MCF 10A (cell line): ENCODE data around the gene NOD1. TPM values are rescaled to one million over a fixed set of nuclear protein-coding genes. Genes with fewer than 3 reads are reported as not detected.
A peak's percentile ranks its signal among the peaks of the same experiment; 100 is the strongest.
"Not testable (repeated sequence)": the region's sequence is repeated elsewhere in the genome, so short reads cannot be mapped to it uniquely, and the experiment has no call there.

Source experiments
- BruUV-seq: library from RNA; stranded (reverse); fragments of 400-500 nt; replicated peaks from 2 replicates; lab custom pipeline; 2021; lab: Mats Ljungman, UMichigan
- CTCF ChIA-PET: fragments of 300-600 bp; sonication (Branson Sonifier 250); formaldehyde crosslinking; extraction: SDS; loops from one replicate; lab custom pipeline; 2021; ENCODE audit warnings: antibody characterized with exemption, inconsistent platforms; lab: Yijun Ruan, JAX
- POLR2A ChIA-PET: fragments of 300-600, 350-650 bp; sonication (Branson Sonifier 250); formaldehyde crosslinking; extraction: SDS; loops from one replicate; lab custom pipeline; 2020; ENCODE audit warnings: antibody characterized with exemption, inconsistent platforms; lab: Yijun Ruan, JAX
- DNase-seq: peaks from one replicate; pipeline ENCODE4 v3.0.0-alpha.2; 2018; ENCODE audit not compliant: unreplicated experiment
- H3K27ac Mint-ChIP-seq: one replicate; pipeline ENCODE4 v1.8.0; 2022; ENCODE audit warnings: mild to moderate bottlenecking, low read depth, mixed read lengths; ENCODE audit not compliant: unreplicated experiment
- H3K27me3 Mint-ChIP-seq: one replicate; pipeline ENCODE4 v1.8.0; 2022; ENCODE audit warnings: mixed read lengths; ENCODE audit not compliant: insufficient read depth, unreplicated experiment
- H3K36me3 Mint-ChIP-seq: one replicate; pipeline ENCODE4 v1.8.0; 2022; ENCODE audit warnings: mild to moderate bottlenecking, moderate library complexity, mixed read lengths; ENCODE audit not compliant: insufficient read depth, unreplicated experiment
- H3K4me1 Mint-ChIP-seq: one replicate; pipeline ENCODE4 v1.8.0; 2022; ENCODE audit warnings: mixed read lengths; ENCODE audit not compliant: insufficient read depth, unreplicated experiment
- H3K4me3 Mint-ChIP-seq: one replicate; pipeline ENCODE4 v1.8.0; 2022; ENCODE audit warnings: mild to moderate bottlenecking, moderate library complexity, mixed read lengths; ENCODE audit not compliant: unreplicated experiment
- H3K9me3 Mint-ChIP-seq: one replicate; pipeline ENCODE4 v1.8.0; 2022; ENCODE audit warnings: mixed read lengths; ENCODE audit not compliant: unreplicated experiment
- intact Hi-C: fragments of 100-400 bp; cut with micrococcal nuclease; formaldehyde crosslinking; loops from 2 replicates; pipeline ENCODE4 v1.14.1; 2022
- total RNA-seq: library from RNA; stranded (reverse); gene quantifications from 2 replicates; pipeline ENCODE4 v1.2.3, GENCODE V29; 2022
- TF ChIP-seq, protein P1 (sequence below): fragments of 200-600 bp; IDR thresholded peaks from one replicate; pipeline ENCODE4 v1.8.0; 2022; ENCODE audit warnings: antibody characterized with exemption, mild to moderate bottlenecking; ENCODE audit not compliant: unreplicated experiment

NOD1 gene
- total RNA-seq, 1 experiment from 2014 or later: 3.8 TPM

DNA sequence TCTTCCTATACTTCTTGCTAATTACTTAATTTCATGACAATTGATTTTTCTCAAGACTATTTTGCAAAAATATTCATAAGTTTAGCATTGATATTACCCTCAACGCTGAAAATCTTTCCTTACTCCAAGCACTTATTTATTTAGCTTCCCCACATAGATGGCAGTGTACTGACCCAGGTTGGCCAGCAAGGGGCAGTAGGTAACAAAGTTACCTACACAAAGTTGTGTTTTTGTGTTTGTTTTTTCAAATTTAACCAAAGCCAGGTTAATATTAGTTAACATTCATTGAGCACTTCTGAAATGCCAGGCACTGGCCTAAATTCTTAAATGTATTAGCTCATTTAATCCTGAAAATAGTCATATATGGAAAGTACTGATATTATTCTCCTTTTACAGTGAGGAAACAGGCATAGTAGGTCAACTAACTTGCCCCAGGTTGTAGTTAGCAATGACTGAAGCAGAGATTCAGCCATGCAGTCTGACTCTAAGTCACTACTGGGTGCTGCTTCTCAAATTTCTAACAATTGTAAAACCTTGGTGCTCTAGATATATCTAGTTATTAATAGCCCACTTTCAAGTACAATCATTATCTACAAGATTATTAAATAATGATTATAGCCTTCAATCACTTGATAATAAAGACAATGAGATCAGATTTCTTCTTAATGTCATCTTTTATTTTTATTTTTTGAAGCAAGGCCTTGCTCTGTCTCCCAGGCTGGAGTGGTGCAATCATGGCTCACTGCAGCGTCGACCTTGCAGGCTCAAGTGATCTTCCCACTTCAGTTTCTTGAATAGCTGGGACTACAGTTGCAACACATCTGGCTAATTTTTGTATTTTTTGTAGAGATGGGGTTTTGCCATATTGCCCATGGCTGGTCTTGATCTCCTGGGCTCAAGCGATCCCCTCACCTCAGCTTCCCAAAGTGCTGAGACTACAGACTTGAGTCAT, 31.8 kb upstream of the NOD1 start:
- Mint-ChIP-seq H3K36me3 (no peaks in the 10 kb centered on the region), H3K4me3 (no peak overlapping the region), H3K4me1 (no peaks in the 10 kb centered on the region), H3K27me3 (no peaks in the 10 kb centered on the region), H3K9me3 (no peaks in the 10 kb centered on the region), H3K27ac (no peak overlapping the region)
- POLR2A ChIA-PET: interaction anchor here (0.6 to 1.7 kb wide), 7 partner anchors 10 to 69 kb away, joined by 3 to 6 read pairs (median 4); partner anchors contain the start of gene NOD1
- peak; percentile 58 for DNase-seq
- CTCF ChIA-PET: interaction anchor here (0.6 to 9.1 kb wide), 29 partner anchors 10 to 1784 kb away, joined by 3 to 150 read pairs (median 4); no protein-coding TSS in a partner anchor
- TF ChIP-seq, protein P1, sequence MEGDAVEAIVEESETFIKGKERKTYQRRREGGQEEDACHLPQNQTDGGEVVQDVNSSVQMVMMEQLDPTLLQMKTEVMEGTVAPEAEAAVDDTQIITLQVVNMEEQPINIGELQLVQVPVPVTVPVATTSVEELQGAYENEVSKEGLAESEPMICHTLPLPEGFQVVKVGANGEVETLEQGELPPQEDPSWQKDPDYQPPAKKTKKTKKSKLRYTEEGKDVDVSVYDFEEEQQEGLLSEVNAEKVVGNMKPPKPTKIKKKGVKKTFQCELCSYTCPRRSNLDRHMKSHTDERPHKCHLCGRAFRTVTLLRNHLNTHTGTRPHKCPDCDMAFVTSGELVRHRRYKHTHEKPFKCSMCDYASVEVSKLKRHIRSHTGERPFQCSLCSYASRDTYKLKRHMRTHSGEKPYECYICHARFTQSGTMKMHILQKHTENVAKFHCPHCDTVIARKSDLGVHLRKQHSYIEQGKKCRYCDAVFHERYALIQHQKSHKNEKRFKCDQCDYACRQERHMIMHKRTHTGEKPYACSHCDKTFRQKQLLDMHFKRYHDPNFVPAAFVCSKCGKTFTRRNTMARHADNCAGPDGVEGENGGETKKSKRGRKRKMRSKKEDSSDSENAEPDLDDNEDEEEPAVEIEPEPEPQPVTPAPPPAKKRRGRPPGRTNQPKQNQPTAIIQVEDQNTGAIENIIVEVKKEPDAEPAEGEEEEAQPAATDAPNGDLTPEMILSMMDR: peak; percentile 86
- intact Hi-C loops: loop anchor here (1.0 kb wide), 3 partner anchors 38 to 230 kb away; no protein-coding TSS in a partner anchor
- BruUV-seq: no TSS peak

GRCh38 chr7:30509171-30509857, 30.7 kb upstream of the NOD1 start:
- ChIA-PET POLR2A (interaction anchor here (1.0 to 1.7 kb wide), 2 partner anchors 48 to 55 kb away, joined by 3 to 5 read pairs; no protein-coding TSS in a partner anchor), CTCF (interaction anchor here (0.6 to 9.1 kb wide), 10 partner anchors 11 to 301 kb away, joined by 3 to 150 read pairs (median 6); no protein-coding TSS in a partner anchor)
- H3K27ac Mint-ChIP-seq, intact Hi-C loops, H3K36me3 Mint-ChIP-seq, H3K4me3 Mint-ChIP-seq, H3K4me1 Mint-ChIP-seq, BruUV-seq, DNase-seq, H3K9me3 Mint-ChIP-seq, H3K27me3 Mint-ChIP-seq: not testable (repeated sequence)

DNA sequence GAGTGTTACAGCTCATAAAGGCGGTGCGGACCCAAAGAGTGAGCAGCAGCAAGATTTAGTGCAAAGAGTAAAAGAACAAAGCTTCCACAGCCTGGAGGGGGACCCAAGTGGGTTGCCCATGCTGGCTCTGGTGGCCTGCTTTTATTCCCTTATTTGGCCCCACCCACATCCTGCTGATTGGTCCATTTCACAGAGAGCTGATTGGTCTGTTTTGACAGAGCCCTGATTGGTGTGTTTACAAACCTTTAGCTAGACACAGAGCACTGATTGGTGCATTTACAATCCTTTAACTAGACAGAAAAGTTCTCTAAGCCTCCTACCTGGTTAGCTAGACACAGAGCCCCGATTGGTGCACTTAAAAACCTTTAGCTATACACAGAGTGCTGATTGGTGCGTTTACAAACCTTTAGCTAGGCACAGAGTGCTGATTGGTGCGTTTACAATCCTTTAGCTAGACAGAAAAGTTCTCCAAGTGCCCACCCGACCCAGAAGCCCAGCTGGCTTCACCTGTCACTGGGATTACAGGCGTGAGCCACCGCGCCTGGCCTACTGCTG, 28.8 kb upstream of the NOD1 start:
- CTCF ChIA-PET: interaction anchor here (0.6 to 9.1 kb wide), 8 partner anchors 9 to 316 kb away, joined by 3 to 150 read pairs (median 4); no protein-coding TSS in a partner anchor

GRCh38 chr7:30505174-30505697, 26.7 kb upstream of the NOD1 start:
- intact Hi-C loops: loop anchor here (2.0 kb wide), 1 partner anchor 340 kb away; no protein-coding TSS in a partner anchor
- DNase-seq: no peak
- Mint-ChIP-seq H3K27ac (peak overlapping the region; percentile 77), H3K4me3 (peak overlapping the region; percentile 83), H3K9me3 (no peaks in the 10 kb centered on the region), H3K4me1 (peaks cover 27% of the 10 kb centered on the region), H3K36me3 (peaks cover 12% of the 10 kb centered on the region), H3K27me3 (no peaks in the 10 kb centered on the region)
- TF ChIP-seq, protein P1: no peak
- ChIA-PET POLR2A (interaction anchor here (0.6 to 2.3 kb wide), 10 partner anchors 8 to 46 kb away, joined by 3 to 12 read pairs (median 3); partner anchors contain the start of gene NOD1), CTCF (interaction anchor here (0.6 to 9.1 kb wide), 6 partner anchors 16 to 57 kb away, joined by 3 to 150 read pairs (median 4); no protein-coding TSS in a partner anchor)
- TSS peak; percentile 93 for BruUV-seq

More for the DNA sequence above, 28.8 kb upstream of the NOD1 start:
- H3K27me3 Mint-ChIP-seq, BruUV-seq, DNase-seq, intact Hi-C loops, H3K4me3 Mint-ChIP-seq, H3K27ac Mint-ChIP-seq, H3K9me3 Mint-ChIP-seq, H3K36me3 Mint-ChIP-seq: not testable (repeated sequence)
- POLR2A ChIA-PET: interaction anchor here (1.1 to 1.5 kb wide), 3 partner anchors 30 to 55 kb away, joined by 3 read pairs; no protein-coding TSS in a partner anchor
- H3K4me1 Mint-ChIP-seq: peaks cover 16% of the 10 kb centered on the region
